OCI-LY7 (cell line): Measurements from ENCODE around the gene QPRT. TPM values are rescaled to one million over a fixed set of nuclear protein-coding genes. Genes with fewer than 3 reads are reported as not detected.

Experiments
- BruUV-seq: library from RNA; stranded (reverse); fragments of 400-500 nt; replicated peaks from 2 replicates; lab custom pipeline; 2021; lab: Mats Ljungman, UMichigan
- CTCF ChIA-PET: fragments of 300-600 bp; sonication (Branson Sonifier 250); formaldehyde crosslinking; loops from one replicate; lab custom pipeline; 2022; ENCODE audit warnings: antibody characterized with exemption; ENCODE audit not compliant: unreplicated experiment; lab: Charles Lee
- POLR2A ChIA-PET: fragments of 300-600 bp; sonication (Branson Sonifier 250); formaldehyde crosslinking; loops from one replicate; lab custom pipeline; 2022; ENCODE audit warnings: antibody characterized with exemption; lab: Charles Lee
- DNase-seq: peaks from one replicate; pipeline ENCODE4 v3.0.0-alpha.2; 2015; ENCODE audit warnings: low spot score
- H2AFZ ChIP-seq: fragments of 200-600 bp; sonication (generic), shearing (Covaris generic); 2 replicates; pipeline ENCODE4 v1.6.1; 2014; ENCODE audit warnings: mild to moderate bottlenecking, antibody characterized with exemption, low read length, moderate library complexity
- H3K27ac ChIP-seq: fragments of 200-600 bp; sonication (generic); 2 replicates; pipeline ENCODE4 v1.5.1; 2014; ENCODE audit warnings: mixed run types, low read depth, mild to moderate bottlenecking, moderate library complexity, low read length, inconsistent platforms; ENCODE audit not compliant: poor library complexity, severe bottlenecking
- H3K36me3 ChIP-seq: fragments of 200-600 bp; sonication (generic); 2 replicates; pipeline ENCODE4 v1.6.1; 2014; ENCODE audit warnings: mild to moderate bottlenecking, antibody characterized with exemption, low read length, moderate library complexity, mixed read lengths; ENCODE audit not compliant: insufficient read depth
- H3K4me1 ChIP-seq: fragments of 200-600 bp; sonication (generic); 2 replicates; pipeline ENCODE4 v1.5.1; 2014; ENCODE audit warnings: mild to moderate bottlenecking, low read length; ENCODE audit not compliant: insufficient read depth, poor library complexity, severe bottlenecking
- H3K4me2 ChIP-seq: fragments of 200-600 bp; sonication (generic); 2 replicates; pipeline ENCODE4 v1.6.1; 2014; ENCODE audit warnings: mild to moderate bottlenecking, low read length
- H3K4me3 ChIP-seq: fragments of 200-600 bp; sonication (generic); 2 replicates; pipeline ENCODE4 v1.5.1; 2014; ENCODE audit warnings: mild to moderate bottlenecking, low read depth, low read length; ENCODE audit not compliant: poor library complexity, severe bottlenecking
- H3K79me2 ChIP-seq: fragments of 200-600 bp; sonication (generic); 2 replicates; pipeline ENCODE4 v1.6.1; 2016; ENCODE audit warnings: low read depth, mild to moderate bottlenecking, low read length, moderate library complexity, mixed read lengths; ENCODE audit not compliant: insufficient read depth
- H3K9me2 ChIP-seq: fragments of 200-600 bp; sonication (generic); 2 replicates; pipeline ENCODE4 v1.6.1; 2016; ENCODE audit warnings: mild to moderate bottlenecking, low read length, mixed read lengths; ENCODE audit not compliant: insufficient read depth
- H3K9me3 ChIP-seq: fragments of 200-600 bp; sonication (generic); 2 replicates; pipeline ENCODE4 v1.6.1; 2014; ENCODE audit warnings: mild to moderate bottlenecking, mixed run types, low read length, mixed read lengths
- H4K20me1 ChIP-seq: fragments of 200-600 bp; sonication (generic); 2 replicates; pipeline ENCODE4 v1.6.1; 2014; ENCODE audit warnings: mild to moderate bottlenecking, antibody characterized with exemption, low read length, moderate library complexity, mixed read lengths; ENCODE audit not compliant: insufficient read depth
- CTCF ChIP-seq: fragments of 200-600 bp; sonication (generic); conservative IDR thresholded peaks from 2 replicates; pipeline ENCODE4 v1.5.1; 2014; ENCODE audit warnings: mild to moderate bottlenecking, antibody characterized with exemption, low read length, moderate library complexity, mixed read lengths
- EZH2phosphoT487 ChIP-seq: fragments of 200-600 bp; sonication (generic); IDR thresholded peaks from 2 replicates; pipeline ENCODE4 v1.6.1; 2018; ENCODE audit warnings: low read depth, borderline replicate concordance, mild to moderate bottlenecking, mixed run types, antibody characterized with exemption, low read length, moderate library complexity, mixed read lengths
- intact Hi-C: fragments of 100-400 bp; cut with micrococcal nuclease; formaldehyde crosslinking; loops from one replicate; pipeline ENCODE4 v1.10.0; 2022; ENCODE audit not compliant: unreplicated experiment
- total RNA-seq, 2 experiments: library from RNA; depleted of rRNA in 1 of 2; stranded (reverse); fragments of >200 nt in 1 of 2; shearing (Covaris generic) in 1 of 2; gene quantifications; 2 replicates each; pipeline ENCODE4 v1.2.3, GENCODE V29; 2014 to 2022

Gene QPRT
- total RNA-seq, 2 experiments from 2014 or later = 10.6 to 12.6 TPM

- Histone ChIP-seq H3K4me3 (no peak overlapping the region), H3K79me2 (no peaks in the 10 kb centered on the region), H3K4me2 (no peak overlapping the region), H3K4me1 (peaks cover 53% of the 10 kb centered on the region), H4K20me1 (no peaks in the 10 kb centered on the region), H3K9me2 (no peaks in the 10 kb centered on the region), H3K27ac (no peak overlapping the region), H3K36me3 (no peaks in the 10 kb centered on the region), H2AFZ (no peak overlapping the region), H3K9me3 (no peaks in the 10 kb centered on the region)
- POLR2A ChIA-PET = interaction anchor here (0.7 kb wide), 1 partner anchor 73 kb away, joined by 3 read pairs; no protein-coding TSS in a partner anchor
- CTCF ChIA-PET = no interaction called here
- no TSS peak for BruUV-seq
- no peak for DNase-seq
- TF ChIP-seq CTCF (no peak), EZH2phosphoT487 (no peak)
- intact Hi-C loops = no loop called here
These were observed 55.8 kb downstream of the QPRT start for GRCh38 chr16:29734786-29735185.

- intact Hi-C loops = no loop called here
- Histone ChIP-seq H3K79me2 (no peaks in the 10 kb centered on the region), H3K27ac (no peak overlapping the region), H3K9me3 (no peaks in the 10 kb centered on the region), H3K4me3 (no peak overlapping the region), H3K4me2 (no peak overlapping the region), H3K9me2 (no peaks in the 10 kb centered on the region), H4K20me1 (no peaks in the 10 kb centered on the region), H3K36me3 (no peaks in the 10 kb centered on the region), H3K4me1 (peaks cover 40% of the 10 kb centered on the region), H2AFZ (no peak overlapping the region)
- ChIA-PET POLR2A (no interaction called here), CTCF (no interaction called here)
- BruUV-seq = no TSS peak
- DNase-seq = no peak
- TF ChIP-seq EZH2phosphoT487 (no peak), CTCF (peak; percentile 26; the same call in 1 of the 2 replicates)
These were observed 57.1 kb downstream of the QPRT start for GRCh38 chr16:29736112-29736511.

- Histone ChIP-seq H3K9me3 (no peaks in the 10 kb centered on the region), H3K4me2 (no peak overlapping the region), H2AFZ (no peak overlapping the region), H3K27ac (no peak overlapping the region), H3K4me1 (peaks cover 34% of the 10 kb centered on the region), H3K4me3 (no peak overlapping the region), H4K20me1 (no peaks in the 10 kb centered on the region), H3K79me2 (no peaks in the 10 kb centered on the region), H3K36me3 (no peaks in the 10 kb centered on the region), H3K9me2 (no peaks in the 10 kb centered on the region)
- BruUV-seq = no TSS peak
- DNase-seq = no peak
- TF ChIP-seq EZH2phosphoT487 (no peak), CTCF (no peak)
- ChIA-PET POLR2A (interaction anchor here (0.6 to 0.8 kb wide), 2 partner anchors 8 to 57 kb away, joined by 3 read pairs; no protein-coding TSS in a partner anchor), CTCF (no interaction called here)
- intact Hi-C loops = no loop called here
These were observed 57.8 kb downstream of the QPRT start for GRCh38 chr16:29736764-29737163.
